ENCODE measurements around the gene CSMD2.

DNA sequence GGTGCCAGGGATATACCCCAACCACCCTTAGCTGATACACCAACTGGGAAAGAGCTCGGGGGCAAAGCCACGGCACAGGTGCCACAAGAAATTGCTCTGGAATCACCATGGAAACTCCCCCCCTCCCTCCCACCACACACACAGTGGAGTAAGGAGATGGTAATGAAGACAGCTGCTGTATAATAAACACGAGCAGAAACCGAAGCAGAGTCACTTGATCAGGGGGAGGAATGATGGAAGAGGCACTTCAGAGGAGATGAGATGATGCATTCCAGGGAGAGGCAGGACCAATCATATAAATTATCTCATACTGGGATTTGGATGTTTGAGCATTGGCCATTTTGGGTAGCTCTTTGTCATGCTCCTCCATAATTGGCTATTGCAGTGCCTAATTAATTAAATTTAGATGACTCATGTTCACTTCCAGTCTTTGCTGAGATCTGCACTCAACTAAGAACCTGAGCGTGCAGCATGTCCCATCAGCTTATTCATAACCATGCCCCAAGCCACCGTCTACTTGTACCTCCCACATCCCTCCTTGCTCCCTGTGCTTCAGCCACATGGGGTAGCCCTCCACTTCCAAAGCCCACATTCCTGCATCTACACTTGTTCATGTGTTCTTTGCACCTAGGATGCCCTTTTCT, 503.1 kb downstream of the CSMD2 start:
- no peak for TF ChIP-seq CTCF (conservative IDR thresholded peaks at IDR 0.05; ENCODE audit: low read length)
- TF ChIP-seq EZH2phosphoT487 (IDR thresholded peaks at IDR 0.05; ENCODE audit: borderline replicate concordance, low read depth, low read length) = no peak
